NK-92 (cell line): ENCODE measurements around the gene DAPK3.
"Not testable (repeated sequence)": the region's sequence is repeated elsewhere in the genome, so short reads cannot be mapped to it uniquely, and the experiment has no call there.

Experiments used
- DNase-seq: peaks from one replicate; lab custom pipeline; 2025; ENCODE audit not compliant: unreplicated experiment; lab: John Stamatoyannopoulos, UW

The DAPK3 gene

DNA sequence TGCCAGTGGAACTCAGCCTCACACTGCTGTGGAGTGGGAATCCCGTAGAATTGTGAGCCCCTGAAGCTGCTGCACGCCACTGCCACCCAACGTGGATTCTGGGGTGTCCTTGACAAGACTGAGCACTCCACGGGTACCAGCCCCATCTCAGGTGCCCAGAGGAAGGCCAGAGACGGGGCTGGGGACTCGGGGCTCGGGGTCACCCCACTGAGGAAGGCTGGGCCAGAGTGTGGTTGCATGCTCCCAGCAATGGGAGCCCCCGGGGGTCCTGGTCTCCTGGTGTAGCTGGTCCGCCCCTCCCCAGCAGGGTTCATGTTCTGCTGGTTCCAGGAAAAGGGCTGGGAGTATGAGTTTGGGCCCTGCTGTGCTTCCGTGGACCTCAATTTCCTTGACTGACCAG is 15.2 kb downstream of the DAPK3 start:
- DNase-seq = no peak

GRCh38 chr19:3955276-3955675 is 15.6 kb downstream of the DAPK3 start:
- not testable (repeated sequence) for DNase-seq

GRCh38 chr19:3954107-3954506 is 16.8 kb downstream of the DAPK3 start:
- no peak for DNase-seq

DNA sequence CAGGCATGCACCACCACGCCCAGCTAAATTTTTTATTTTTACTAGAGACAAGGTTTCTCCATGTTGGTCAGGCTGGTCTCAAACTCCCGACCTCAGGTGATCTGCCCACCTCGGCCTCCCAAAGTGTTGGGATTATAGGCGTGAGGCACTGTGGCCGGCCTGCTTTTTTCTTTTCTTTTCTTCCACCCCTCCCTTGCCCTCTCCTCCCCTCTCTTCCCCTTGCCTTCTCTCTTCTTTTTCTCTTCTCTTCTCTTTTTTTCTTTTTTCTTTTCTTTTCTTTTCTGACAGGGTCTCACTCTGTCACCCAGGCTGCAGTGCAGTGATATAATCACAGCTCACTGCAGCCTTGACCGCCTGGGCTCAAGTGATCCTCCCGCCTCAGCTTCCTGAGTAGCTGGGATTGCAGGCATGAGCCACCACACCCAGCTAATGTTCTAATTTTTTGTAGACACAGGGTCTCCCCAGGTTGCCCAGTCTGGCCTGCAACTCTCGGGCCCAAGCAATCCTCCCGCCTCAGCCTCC is 18.1 kb downstream of the DAPK3 start:
- DNase-seq = not testable (repeated sequence)

GRCh38 chr19:3950871-3951861 is 19.7 kb downstream of the DAPK3 start:
- no peak for DNase-seq

- DNase-seq = no peak
Observed at GRCh38 chr19:3949997-3950859, 20.7 kb downstream of the DAPK3 start.

DNA sequence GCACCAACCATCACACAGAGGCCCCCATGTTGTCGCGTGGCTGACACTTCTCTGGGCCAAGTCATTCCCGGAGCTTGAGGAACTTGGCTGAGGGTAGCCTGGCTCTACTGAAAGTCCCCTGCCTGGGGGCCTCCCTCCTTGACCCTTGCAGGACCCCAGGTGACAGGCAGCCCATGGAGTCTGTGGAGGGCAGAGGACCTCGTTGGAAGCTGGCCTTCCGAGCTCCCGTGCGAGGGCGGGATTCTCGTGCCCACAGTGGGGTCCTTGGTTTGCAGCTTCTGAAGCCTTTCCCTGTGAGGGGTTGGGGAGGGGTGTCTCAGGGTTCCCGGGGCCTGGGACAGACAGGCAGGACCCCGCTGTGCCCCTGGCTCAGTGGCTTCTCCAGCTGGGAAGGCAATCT is 21.6 kb downstream of the DAPK3 start:
- DNase-seq = no peak

DNA sequence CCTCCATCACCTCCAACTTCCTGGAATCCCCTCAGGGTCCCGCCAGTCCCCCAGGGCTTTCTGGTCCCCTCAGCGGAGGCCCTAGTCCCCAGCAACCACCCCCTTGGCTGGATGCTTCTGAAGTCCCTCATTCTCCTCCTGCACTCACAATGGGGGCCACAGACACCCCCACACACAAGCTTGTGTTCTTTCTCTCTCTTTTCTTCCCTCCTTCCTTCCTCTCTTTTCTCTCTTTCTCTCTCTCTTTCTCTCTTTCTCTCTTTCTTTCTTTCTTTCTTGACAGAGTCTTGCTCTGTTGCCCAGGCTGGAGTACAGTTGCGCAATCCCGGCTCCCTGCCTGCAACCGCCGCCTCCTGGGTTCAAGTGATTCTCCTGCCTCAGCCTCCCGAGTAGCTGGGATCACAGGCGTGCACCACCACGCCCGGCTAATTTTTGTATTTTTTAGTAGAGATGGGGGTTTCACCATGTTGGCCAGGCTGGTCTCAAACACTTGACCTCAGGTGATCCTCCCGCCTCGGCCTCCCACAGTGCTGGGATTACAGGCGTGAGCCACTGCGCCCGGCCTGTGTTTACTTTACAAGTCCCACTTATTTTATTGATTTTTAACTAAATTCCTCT is 23.5 kb downstream of the DAPK3 start:
- DNase-seq = not testable (repeated sequence)

- no peak for DNase-seq
Observed at GRCh38 chr19:3945838-3946237, 25.1 kb downstream of the DAPK3 start.

DNA sequence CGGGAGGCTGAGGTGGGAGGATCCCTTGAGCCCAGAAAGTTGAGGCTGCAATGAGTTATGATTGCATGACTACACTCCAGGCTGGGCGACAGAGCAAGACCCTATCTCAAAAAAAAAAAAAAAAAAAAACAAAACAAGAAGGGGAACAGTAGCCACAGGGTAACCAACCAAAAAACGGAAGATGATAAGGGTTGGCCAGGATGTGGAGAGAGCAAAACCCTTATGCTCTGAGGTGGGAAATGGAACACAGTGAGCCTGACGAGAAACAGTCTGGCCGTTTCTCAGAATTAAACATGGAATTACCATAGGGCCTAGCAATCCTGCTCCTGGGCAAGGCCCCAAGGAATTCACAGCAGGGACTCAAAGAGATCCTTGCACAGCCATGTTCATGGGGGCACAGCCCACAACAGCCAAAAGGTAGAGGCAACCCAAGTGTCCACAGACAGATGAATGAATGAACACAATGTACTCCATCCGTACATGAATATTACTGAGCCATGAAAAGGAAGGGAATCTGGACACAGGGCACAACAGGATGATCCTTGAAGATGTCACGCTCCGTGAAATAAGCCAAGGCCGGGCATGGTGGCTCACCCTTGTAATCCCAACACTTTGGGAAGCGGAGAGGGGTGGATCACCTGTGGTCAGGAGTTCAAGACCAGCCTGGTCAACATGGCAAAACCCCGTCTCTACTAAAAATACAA is 26.7 kb downstream of the DAPK3 start:
- no peak for DNase-seq

DNA sequence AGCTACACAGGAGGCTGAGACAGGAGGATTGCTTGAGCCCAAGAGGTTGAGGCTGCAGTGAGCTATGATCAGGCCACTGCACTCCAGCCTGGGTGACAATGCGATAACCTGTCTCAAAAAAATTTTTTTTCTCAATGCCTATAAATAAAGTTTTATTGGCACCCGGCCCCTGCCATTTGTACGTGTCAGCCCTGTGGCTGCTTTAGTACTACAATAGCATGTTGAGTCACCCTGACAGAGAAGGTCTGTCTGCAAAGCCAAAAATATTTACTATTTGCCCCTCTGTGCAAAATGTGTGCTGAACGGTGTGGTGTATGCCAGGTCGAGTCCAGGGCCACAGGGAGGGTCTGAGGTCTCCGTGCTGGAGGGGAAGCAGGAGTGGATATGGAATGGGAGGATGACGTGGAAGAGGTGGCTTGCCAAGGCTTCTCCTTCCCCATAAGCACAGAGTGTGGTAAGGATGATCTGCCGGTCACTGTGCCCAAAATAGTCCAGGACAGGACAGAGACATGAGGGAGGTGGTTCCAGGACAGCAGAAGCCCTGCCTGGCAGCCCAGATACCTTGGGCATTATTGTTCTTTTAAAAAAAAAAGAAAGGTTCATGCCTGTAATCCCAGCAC is 28.0 kb downstream of the DAPK3 start:
- DNase-seq = no peak

DNA sequence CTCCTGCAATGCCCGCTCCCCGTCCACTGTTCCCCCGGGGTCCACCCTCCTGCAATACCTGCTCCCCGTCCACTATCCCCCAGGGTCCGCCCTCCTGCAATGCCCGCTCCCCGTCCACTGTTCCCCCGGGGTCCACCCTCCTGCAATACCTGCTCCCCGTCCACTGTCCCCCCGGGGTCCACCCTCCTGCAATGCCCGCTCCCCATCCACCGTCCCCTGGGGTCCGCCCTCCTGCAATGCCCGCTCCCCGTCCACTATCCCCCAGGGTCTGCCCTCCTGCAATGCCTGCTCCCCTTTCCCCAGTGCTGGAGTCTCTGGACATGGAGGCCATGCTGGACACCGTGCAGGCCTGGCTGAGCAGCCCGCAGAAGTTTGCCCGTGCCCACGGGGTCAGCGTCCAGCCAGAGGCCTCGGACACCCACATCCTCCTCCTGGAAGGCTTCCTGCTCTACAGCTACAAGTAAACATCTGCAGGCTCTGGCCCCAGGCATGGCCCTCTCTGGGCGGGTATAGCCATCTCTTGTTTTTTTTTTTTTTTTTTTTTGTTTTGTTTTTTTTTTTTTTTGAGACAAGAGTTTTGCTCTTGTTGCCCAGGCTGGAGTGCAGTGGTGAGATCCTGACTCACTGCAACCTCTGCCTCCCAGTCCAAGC is 32.5 kb downstream of the DAPK3 start:
- not testable (repeated sequence) for DNase-seq

DNA sequence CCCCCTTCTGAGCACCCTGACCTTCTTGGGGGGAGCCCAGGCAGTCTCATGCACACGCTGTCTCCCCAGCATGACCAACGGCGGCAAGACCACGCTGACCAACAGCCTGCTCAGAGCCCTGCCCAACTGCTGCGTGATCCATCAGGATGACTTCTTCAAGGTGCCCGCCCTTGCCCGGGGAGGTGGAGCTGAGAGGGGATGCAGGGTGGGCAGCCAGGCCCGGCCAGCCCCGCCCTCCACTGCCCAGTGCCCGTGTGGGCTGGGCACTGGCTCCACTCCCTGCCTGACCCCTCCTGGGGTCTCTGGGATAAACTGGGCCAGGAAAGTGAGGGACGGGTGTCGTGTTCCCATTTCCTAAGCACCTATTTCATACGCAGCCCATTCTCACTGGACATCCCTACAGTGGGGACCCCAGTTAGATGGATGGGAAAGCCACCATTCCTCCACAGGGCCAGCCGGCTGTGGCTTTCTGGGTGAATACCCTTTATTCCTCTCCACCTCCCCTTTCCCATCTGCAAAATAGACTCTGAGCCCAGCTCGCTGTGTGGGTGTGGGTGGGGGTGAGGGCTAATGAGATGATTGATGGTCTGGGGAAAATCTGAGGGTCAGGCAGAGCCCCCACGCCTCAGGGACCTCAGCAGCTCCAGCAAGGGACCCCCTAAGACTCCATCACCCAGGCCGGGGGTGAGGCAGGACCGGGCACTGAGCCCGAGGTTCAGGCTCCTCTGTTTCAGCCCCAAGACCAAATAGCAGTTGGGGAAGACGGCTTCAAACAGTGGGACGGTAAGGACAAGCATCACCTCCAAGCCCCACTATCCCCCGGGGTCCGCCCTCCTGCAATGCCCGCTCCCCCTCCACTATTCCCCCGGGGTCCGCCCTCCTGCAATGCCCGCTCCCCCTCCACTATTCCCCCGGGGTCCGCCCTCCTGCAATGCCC is 34.1 kb downstream of the DAPK3 start:
- DNase-seq = no peak

DNA sequence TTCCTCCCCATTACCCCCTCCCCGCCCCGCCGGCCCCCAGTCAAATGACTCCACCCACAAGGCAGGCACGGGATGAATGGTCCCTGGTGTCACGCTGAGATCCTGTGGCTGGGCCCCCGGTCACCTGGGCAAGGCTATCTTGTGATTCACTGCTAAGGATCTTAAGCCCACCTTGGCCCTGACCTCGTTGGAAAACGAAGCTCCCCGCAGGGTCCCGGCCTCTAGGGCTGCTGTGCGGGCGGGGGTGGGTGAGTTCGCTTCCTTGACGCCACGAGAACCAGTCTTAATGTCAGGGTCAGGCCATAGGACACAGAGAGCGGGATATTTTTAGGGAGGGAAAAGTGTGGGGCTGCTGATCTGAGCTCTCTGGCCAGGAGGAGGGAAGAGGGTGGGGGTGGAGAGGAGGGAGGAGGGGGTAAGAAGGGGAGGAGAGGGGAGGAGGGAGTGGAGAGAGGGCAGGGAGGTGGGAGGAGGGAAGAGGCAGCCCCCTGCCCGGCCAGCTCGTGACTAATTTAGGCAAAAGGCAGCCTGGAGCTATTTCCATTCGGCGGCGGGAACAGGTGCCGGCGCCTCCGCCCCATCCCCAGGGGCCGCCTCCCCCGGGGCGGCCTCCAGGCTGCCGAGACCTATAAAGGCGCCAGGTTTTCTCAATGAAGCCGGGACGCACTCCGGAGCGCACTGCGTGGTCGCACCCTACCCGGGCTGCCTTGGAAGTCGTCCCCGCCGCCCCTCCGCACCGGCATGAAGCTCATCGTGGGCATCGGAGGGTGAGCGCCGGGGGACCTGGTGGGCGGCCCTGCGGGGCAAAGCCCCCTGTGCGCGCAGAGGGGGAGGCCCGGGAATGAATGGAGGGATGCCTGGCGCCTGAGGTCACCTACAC is 37.7 kb downstream of the DAPK3 start, which contains the start of gene NMRK2:
Gene NMRK2 (plus strand): TSS at position 139 of the 880 bp plus-strand sequence. CDS start 603 bp downstream, at position 742.
- DNase-seq = no peak

DNA sequence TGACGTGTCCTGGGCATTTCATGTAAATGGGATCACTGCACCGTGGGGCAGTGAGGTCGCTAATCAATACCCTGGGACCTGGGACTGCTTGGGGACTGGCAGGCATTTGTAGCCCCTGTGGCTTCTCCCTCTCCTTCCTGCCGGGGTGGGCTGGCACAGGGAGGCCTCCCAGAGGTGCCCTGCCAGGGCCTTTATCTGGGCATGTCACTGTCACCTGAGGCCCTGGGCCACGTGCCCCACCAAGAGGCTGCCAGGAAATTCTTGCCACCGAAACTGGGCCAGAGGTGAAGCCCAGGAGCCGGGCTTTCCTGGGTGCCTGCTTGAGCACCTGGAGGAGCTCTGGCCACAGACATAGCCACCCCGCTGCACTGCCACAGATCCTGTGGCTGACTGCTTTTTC is 39.9 kb downstream of the DAPK3 start:
- DNase-seq = no peak

- no peak for DNase-seq
Observed at GRCh38 chr19:3923912-3924311, 47.0 kb downstream of the DAPK3 start.

DNA sequence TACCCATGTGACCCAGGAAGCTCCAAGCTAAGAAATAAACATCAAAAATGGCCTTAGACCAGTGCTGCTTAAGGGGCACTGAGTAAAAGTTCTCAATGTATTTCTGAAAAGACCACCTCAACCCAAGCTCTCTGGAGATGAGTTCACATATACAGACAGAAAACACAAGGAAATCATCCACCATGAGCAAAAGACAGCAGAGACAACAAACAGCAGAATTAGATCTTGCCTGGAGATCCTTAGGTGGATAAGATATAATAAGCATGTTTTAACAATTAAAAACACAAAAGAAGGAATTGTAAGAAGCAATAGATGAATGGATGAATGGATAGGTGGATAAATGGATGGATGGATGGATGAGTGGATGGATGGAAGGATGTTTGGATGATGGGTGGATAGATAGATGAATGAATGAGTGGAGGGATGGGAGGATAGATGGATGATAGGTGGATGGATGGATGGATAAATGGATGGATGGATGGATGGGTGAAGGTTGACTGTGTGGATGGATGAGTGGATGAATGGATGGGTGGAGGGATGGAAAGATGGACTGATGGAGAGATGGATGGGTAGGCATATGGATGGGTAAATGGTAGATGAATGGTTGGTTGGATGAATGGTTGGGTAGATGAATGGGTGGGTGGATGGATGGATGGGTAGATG is 47.7 kb downstream of the DAPK3 start:
- no peak for DNase-seq
